Measurements from ENCODE around the gene SLC9A2.

The SLC9A2 gene

GRCh38 chr2:102618452-102619413 is 620 bp upstream of the SLC9A2 start:
- DNase-seq: no peak

- DNase-seq: no peak
These were observed 979 bp downstream of the SLC9A2 start for GRCh38 chr2:102620332-102620731.

DNA sequence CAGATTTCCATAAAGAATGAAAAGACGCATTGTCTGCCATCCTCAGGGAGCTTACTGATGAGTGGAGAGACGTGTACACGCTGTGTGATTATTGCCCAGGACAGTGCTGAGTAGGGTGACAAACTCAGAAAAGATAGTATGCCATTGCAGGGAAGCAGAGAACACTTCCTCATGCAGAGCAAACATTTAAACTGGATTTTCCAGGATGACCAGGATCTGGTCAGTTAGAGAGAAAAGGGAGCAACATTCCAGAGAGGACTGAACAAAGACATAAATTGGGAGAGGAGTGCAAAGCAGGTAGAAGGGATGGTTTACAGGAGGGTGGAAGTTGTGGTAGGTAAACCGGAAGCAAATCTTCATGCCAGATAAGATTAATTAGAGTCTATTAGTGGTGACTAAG is 2.3 kb downstream of the SLC9A2 start:
- DNase-seq: no peak

DNA sequence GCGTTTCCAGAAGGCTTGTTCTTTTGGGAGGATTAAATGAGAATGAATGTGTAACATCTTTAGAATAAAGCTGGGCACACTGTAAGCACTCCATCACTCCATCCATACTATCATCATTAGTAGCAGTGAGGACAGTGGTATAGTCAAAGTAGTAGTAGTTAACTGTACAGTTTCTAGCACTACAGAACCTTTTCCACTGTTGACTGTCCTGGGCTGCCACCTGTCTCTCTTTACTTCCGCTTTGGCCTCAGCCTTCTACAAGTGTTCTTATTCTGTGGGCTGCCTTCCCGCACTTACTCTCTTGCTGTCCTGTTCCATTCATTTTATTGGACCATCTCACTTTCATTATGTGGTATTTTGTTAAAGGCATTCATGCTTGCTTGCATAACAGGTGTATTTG is 3.3 kb downstream of the SLC9A2 start:
- DNase-seq: no peak

DNA sequence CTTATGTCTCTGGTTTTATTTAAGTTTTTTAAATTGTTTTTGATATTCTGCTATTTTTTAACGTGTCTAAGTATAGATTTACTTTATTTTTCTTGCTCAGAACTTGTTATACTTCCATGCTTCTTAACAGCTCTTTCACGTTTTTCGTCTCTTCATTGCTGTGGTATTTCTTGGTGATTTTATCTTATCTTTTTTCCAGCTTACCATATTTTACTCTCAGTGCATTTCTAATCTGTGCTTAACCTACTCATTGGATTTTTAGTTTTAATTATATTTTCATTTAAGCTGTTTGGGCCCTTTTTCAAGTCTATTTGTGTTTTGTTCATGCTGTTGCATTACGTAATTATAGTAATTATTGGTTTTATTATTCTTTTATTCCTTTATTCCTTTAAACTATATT is 11.1 kb downstream of the SLC9A2 start:
- DNase-seq: no peak

DNA sequence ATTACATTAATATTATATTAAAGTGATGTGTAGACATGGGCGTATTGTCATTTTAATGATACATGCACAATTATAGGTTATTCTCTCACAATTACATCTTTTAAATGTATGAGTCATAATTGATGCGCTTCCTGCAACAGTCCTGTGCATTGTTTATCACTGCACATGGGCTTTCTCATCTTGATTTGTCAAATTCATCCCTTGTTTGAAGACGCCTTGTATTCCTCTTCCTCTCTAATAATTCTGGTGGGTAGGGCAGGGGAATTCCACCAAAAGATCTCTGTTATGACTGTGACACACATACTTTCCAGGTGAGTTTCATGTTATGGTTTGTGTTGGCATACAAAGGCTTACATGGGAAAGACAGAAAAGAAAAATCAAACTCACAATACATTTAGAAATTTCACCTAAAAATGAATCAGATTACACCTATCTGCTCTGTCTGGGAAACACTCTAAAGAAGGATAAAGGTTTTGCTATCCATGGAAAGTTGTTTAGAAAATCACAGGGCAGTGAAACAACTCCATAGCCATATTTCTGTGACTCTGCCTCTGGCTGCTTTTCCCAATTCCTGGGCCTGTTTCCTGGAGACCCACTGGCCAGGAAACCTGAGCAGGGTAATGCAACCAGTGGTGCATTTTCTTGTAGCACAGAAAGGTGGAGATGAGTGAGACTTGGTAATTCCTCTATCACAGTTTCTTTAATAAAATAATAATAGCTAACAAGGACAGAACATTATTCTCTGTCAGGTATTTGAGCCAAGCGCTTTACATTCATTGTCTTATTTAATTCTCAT is 13.2 kb downstream of the SLC9A2 start:
- DNase-seq: no peak

DNA sequence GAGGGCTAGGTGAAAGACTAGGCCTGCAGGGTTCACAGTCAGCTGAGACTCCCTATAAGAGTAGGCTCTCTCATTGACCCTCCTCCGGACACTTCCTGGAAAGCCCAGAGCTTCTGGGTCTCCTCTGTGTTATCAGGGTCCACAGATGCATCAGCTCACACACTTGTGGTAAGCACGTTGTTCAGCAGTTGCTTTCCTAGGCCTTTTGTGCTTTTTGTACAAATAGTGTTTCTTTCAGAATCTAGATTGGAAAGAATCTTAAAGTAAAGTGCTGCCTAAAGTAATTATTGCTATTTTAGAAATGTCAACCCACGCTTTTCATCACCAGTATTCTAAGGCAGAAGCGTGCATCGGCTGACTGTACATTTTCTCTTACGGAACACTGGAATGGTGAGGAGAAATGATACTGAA is 15.5 kb downstream of the SLC9A2 start:
- no peak for DNase-seq

DNA sequence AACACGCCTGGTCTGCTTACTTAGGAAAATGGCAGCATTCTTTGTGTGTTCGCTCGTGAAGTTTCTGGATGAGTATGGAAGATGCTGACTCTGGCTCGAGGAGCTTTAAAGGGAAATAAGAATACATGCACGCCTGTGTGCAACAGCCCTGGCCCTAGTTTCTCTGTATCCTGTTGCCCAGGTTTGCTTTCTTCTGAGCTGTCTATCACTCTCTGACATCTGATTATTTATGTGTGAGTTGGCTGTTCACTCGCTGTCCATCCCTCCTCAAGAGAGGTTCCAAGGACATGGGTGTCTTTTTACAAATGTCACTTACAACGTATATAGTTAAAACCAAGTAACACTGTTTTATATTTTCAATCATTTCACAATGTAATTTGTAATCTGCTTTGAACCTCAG is 16.0 kb downstream of the SLC9A2 start:
- DNase-seq: no peak

GRCh38 chr2:102636283-102636907 is 17.0 kb downstream of the SLC9A2 start:
- no peak for DNase-seq

DNA sequence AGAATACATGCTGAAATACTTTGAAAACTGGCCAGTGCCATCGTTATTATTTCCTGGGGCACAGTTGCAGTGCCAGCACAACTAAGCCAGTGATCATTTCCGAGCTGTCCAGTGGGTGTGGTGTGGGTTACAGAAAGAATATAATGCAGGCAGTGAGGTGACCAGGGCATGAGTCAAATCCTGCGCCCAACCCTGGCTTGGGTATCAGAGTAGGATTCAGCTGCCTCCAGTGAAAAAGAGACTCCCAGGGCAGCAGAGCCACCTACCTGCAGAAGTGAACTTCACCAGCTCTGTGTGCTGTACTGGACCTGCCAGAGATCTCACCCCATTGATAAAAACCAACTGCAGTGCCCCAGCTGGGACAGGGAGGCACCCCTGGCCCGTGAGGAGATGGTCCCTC is 18.0 kb downstream of the SLC9A2 start:
- DNase-seq: no peak

DNA sequence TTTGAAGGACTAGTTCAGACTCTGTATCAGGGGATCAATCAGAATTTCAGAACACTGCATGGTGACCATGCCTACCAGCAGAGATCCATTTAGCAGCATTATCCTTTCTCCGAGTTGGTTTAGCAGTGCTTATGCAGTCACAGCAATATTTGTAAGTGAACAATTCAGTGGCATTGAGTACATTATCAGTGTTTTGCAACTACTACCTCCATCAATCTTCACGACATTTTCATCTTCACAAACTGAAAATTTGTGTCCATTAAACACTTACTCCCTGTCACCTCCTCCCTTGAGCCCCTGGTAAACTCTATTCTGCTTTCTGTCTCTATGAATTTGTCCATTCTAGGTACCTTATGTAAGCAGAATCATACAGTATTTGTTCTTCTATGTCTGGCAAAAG is 20.1 kb downstream of the SLC9A2 start:
- no peak for DNase-seq

DNA sequence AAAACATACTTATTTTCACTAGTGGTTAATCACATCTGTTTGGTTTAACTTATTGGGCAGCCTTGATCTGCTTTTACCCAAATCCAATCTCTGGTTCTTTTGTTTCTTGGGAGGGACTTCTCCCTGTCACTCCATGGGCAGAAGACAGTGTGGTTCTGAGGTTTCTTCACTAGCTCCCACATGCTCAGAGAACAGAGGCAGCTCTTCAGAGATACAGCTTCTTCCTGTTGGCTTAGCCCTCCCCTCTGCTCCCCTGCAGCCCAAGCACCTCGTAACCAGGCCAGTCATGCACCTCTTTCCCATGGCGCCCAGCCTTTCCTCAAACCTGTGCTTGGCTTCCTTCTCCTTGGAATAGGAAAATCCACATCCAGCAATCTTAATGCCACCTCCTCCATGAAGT is 32.8 kb downstream of the SLC9A2 start:
- no peak for DNase-seq

- peak; percentile 14 for DNase-seq
These were observed 38.4 kb downstream of the SLC9A2 start for GRCh38 chr2:102657770-102658169.

DNA sequence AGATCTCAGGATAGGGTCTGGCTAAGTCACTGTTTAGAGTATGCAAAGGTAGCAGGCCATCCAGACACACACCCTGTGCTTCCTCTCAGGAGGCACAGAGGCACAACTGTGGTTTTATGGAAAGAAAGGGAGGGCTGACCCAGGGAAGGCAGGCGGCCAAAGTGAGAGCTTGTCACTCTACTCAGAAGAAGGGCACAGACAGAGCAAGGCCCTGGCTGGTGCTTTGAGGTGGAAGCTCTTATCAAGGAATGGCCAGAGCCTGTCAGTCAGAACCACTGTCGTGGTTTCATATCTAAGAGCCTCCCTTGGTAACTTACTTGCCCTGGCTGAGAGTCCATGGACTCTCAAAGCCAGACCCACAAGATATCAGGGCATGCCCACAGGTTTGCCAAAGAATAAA is 40.7 kb downstream of the SLC9A2 start:
- no peak for DNase-seq

- no peak for DNase-seq
These were observed 41.2 kb downstream of the SLC9A2 start for GRCh38 chr2:102660574-102660973.

DNA sequence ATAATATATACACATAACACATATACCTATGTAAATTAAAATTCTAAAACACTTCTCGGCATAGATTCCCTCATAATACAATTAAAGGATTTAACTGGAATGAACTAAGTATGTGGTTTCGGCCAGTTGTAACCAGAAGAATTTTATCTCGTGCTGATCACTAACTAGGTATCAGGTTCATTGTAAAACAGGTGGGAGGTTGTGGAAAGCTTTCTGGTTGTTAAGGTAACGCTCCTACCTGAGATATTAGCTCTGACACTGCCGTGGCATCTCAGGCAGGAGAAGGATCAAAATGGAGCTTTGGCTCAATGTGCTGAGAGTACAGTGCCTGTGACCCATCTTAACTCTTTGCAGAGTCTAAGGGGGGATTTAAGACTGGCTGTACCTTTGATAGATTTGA is 42.5 kb downstream of the SLC9A2 start:
- DNase-seq: no peak

DNA sequence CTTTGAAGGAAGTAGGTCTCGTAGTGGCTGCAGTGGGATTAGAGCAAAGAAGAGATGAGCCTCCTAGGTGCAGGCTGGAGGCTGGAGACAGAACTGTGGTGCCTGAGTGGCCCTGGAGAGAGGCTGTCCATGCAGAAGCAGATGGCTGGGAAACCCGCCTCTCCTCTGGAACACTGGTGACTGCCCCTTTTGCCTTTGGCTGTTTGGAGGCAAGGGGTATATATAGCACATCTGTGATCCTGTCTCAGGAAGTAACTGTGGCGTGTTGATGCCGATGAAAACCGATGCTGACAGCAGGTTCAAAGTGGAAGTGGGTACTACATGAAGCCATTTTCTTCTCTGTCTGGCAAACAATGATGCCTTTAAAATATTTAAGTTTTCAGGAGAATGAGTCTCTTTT is 43.5 kb downstream of the SLC9A2 start:
- DNase-seq: no peak

- DNase-seq: no peak
These were observed 44.0 kb downstream of the SLC9A2 start for GRCh38 chr2:102663381-102663780.

DNA sequence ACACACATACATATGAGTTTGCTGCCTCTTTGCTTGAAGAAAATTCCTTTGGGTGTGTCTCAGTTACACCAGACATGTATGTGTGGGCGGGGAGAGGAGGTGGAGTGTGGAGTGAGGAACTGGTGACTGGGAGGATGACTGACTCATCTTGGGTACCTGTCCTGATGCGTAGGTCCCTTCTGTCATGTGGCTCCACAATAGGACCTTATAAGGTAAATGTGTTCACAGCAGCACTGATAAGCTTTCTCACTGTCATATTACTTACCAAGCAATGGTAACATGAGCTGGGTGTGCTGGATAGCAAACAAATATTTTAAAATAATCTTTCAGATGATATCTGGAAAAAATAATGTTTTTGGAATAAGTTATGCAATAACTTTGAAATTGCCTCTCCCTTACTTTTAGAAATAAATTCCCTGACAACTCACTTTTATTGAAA is 45.1 kb downstream of the SLC9A2 start:
- DNase-seq: peak; percentile 82

DNA sequence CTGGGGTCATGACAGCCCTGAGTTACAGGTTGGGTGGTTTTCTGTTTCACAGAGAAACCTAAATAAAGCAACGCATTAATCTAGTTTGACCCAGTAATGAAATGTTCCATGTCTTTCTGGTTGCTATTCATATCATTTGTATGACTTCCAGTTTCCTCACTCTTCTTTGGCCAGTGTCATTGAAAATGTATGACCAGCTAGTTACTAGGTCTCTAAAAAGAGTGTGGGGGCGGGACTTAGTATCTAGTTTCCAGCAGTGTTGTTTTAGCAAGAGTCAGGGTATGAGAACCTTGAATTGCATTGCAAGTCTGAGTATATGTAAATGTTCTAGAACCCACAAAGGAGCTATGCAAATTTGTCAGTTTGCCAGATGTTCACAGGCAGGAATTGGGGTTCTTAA is 47.7 kb downstream of the SLC9A2 start:
- DNase-seq: no peak

DNA sequence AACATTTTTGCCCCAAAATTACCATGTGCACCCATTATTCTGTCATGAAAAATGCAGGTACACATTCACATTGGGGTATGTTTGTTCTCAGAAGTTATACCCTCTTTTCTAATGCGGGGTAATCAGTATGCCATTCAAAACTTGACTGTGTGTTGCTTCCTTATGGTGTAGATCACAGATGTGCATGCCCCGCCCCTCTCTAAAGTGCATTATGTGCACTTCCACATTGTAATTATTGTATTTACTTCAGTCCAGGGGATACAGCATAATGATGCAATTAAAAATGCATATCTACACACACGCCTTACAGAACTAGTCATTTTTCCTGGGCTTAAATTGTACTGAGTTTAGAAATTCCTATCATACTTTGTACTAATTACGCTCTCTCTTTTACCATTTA is 48.8 kb downstream of the SLC9A2 start:
- no peak for DNase-seq

GRCh38 chr2:102669401-102669800 is 50.0 kb downstream of the SLC9A2 start:
- no peak for DNase-seq

DNA sequence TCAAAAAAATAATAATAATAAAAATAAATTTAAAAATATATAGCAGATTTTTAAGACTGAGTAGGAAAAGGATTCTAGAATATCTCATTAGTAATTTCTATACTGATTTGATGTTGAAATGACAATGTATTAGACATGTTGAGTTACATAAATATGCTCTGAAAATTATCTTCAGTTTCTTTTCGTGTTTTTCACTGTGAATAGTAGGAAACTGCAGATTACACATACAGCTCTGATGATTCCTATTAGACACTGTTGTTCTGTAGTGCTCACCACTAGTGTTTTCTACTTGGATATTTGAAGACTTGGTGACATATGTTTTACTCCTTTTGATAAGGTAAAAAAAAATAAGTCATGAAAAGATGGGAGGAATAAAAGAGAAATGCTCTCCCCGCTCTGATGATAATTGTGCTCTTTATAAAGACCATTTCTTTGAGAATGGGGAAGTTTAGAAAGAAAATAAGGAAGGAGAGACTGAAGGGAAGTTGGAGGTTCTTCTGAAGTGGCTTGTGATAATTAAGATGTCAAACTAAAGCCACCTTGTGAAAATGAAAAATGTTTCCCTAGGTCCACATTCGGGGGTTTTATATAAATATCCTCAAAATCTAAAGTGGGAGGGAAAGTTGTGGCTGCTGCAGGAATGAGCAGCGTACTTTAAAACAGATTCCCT is 52.9 kb downstream of the SLC9A2 start:
- no peak for DNase-seq

Data from kidney glomerular epithelial cell (primary cell).